NCI-H524 treated with DMSO at 0.1 percent for 48 hours (cell line): ENCODE measurements around the gene SMC1B.
"Not testable (repeated sequence)": the region's sequence is repeated elsewhere in the genome, so short reads cannot be mapped to it uniquely, and the experiment has no call there.

ENCODE experiments used
- DNase-seq: peaks from one replicate; lab custom pipeline; 2025; lab: John Stamatoyannopoulos, UW

SMC1B gene

GRCh38 chr22:45298934-45299505, 114.4 kb downstream of the SMC1B start:
- no peak for DNase-seq

- no peak for DNase-seq
These were observed 116.6 kb downstream of the SMC1B start for GRCh38 chr22:45296628-45297297.

- no peak for DNase-seq
These were observed 117.9 kb downstream of the SMC1B start for GRCh38 chr22:45295492-45295891.

GRCh38 chr22:45295004-45295403, 118.4 kb downstream of the SMC1B start:
- not testable (repeated sequence) for DNase-seq
